ENCODE data around the gene SLC14A1.

DNA sequence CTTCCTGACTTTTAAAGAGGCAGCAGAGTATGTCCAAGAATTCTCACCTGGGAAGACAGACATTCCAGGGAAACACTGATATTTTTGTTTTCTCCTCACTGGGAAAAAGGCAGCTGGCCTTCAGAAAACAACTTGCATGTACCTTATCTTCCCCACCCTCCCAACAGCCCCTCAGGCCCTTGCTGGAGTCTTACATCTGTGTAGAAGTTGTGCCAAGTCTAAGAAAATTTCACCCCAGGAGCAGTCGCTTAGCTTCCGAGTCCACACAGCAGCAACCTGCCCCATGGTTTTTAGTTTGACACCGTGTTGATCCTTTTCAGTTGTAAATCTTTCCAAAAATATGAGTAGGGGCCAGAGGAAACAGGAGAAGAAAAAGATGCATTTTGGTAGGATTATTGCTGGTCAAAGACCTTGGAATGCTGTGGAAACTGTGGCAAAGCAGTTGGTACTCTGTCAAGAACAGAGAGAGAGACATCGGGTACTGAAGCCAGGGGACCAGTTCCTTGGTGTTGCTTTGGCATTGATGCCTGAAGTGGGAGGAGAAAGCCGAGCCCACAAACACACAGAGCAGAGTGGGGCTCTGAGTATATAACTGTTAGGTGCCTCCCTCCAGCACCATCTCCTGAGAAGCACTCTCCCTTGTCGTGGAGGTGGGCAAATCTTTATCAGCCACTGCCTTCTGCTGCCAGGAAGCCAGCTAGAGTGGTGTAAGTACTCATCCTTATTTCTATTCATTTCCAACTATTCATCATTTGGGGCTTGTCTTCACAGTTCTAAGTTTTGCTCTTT, at the start of gene SLC14A1:
- TF ChIP-seq GATA2 (IDR thresholded peaks at IDR 0.05; ENCODE audit: low read depth, low read length): no peak
- TF ChIP-seq GATA3 (IDR thresholded peaks at IDR 0.05; ENCODE audit: low read depth, low read length): no peak
